Measurements from ENCODE around the gene TMEM190. TPM values are rescaled to one million over a fixed set of nuclear protein-coding genes. Genes with fewer than 3 reads are reported as not detected.

Gene TMEM190
- total and polyA plus RNA-seq, 7 donors, result 0.26 TPM; not detected in 6

GRCh38 chr19:55372316-55373081 lies 4.1 kb upstream of the TMEM190 start:
- 29 to 41% methylated on average over 24 of the region's 24 CpGs for WGBS, 2 donors
- Histone ChIP-seq H3K36me3 (no peaks in the 10 kb centered on the region), H3K27me3 (peaks cover 66 to 100% (median 93%) of the 10 kb centered on the region in 3 donors), H3K9me3 (no peaks in the 10 kb centered on the region), H3K4me1 (peaks cover 0 to 27% (median 24%) of the 10 kb centered on the region in 4 donors), H3K27ac (no peak overlapping the region), H3K4me3 (no peak overlapping the region)
- intact Hi-C loops (cut with DNase I), result no loop called here
- TF ChIP-seq POLR2AphosphoS5 (IDR thresholded peaks at IDR 0.05) (no peak), POLR2A (IDR thresholded peaks at IDR 0.05) (no peak), EP300 (IDR thresholded peaks at IDR 0.05) (no peak), CTCF (IDR thresholded peaks at IDR 0.05) (no peak)
- DNase-seq, result no peak

GRCh38 chr19:55373306-55373992 lies 3.2 kb upstream of the TMEM190 start:
- no peak for DNase-seq
- TF ChIP-seq POLR2AphosphoS5 (IDR thresholded peaks at IDR 0.05) (no peak), POLR2A (IDR thresholded peaks at IDR 0.05) (no peak), EP300 (IDR thresholded peaks at IDR 0.05) (no peak), CTCF (IDR thresholded peaks at IDR 0.05) (no peak)
- Histone ChIP-seq H3K27ac (no peak overlapping the region), H3K4me3 (no peak overlapping the region), H3K4me1 (peaks cover 0 to 28% (median 26%) of the 10 kb centered on the region in 4 donors), H3K9me3 (no peaks in the 10 kb centered on the region), H3K27me3 (peaks cover 64 to 97% (median 84%) of the 10 kb centered on the region in 3 donors), H3K36me3 (no peaks in the 10 kb centered on the region)
- WGBS, 2 donors, result 18 to 46% methylated on average over 9 of the region's 9 CpGs
- intact Hi-C loops (cut with DNase I), result no loop called here

- 6 to 19% methylated on average over 31 of the region's 31 CpGs for WGBS, 2 donors
- Histone ChIP-seq H3K27ac (no peak overlapping the region), H3K27me3 (peaks cover 57 to 90% (median 77%) of the 10 kb centered on the region in 3 donors), H3K36me3 (no peaks in the 10 kb centered on the region), H3K4me1 (peaks cover 0 to 24% (median 20%) of the 10 kb centered on the region in 4 donors), H3K9me3 (no peaks in the 10 kb centered on the region), H3K4me3 (no peak overlapping the region)
- intact Hi-C loops (cut with DNase I), result no loop called here
- no peak for TF ChIP-seq EP300 (IDR thresholded peaks at IDR 0.05)
- TF ChIP-seq POLR2AphosphoS5 (IDR thresholded peaks at IDR 0.05), result no peak
- no peak for TF ChIP-seq CTCF (IDR thresholded peaks at IDR 0.05)
- no peak for DNase-seq
These were observed 2.5 kb upstream of the TMEM190 start for GRCh38 chr19:55373993-55374757.

- intact Hi-C loops (cut with DNase I), result no loop called here
- Histone ChIP-seq H3K27ac (no peak overlapping the region), H3K4me1 (peaks cover 0 to 13% (median 7%) of the 10 kb centered on the region in 4 donors), H3K27me3 (peaks cover 33 to 56% (median 45%) of the 10 kb centered on the region in 3 donors), H3K36me3 (no peaks in the 10 kb centered on the region), H3K9me3 (no peaks in the 10 kb centered on the region), H3K4me3 (no peak overlapping the region)
- TF ChIP-seq CTCF (IDR thresholded peaks at IDR 0.05) (no peak), POLR2AphosphoS5 (IDR thresholded peaks at IDR 0.05) (no peak), POLR2A (IDR thresholded peaks at IDR 0.05) (no peak), EP300 (IDR thresholded peaks at IDR 0.05) (no peak)
- WGBS, 2 donors, result 50 to 75% methylated on average over 43 of the region's 43 CpGs
- DNase-seq, result no peak
These were observed 918 bp downstream of the TMEM190 start for GRCh38 chr19:55377356-55378131.

Measured in sigmoid colon (tissue), 7 donors.